ENCODE measurements around the gene SP6. TPM values are rescaled to one million over a fixed set of nuclear protein-coding genes. Genes with fewer than 3 reads are reported as not detected.

Gene SP6
- total and polyA plus RNA-seq, 7 donors = 0.04 to 0.27 (median 0.16) TPM; not detected in 4

- TF ChIP-seq CTCF (IDR thresholded peaks at IDR 0.05) = no peak
- ATAC-seq = no peak
- 43 to 47% (median 47%) methylated on average over 4 to 5 of the region's 5 CpGs for WGBS, 3 donors
- intact Hi-C loops (cut with DNase I) = no loop called here
- Histone ChIP-seq H3K9me3 (no peaks in the 10 kb centered on the region), H3K36me3 (ENCODE audit: insufficient read depth in 1 of 2, low read depth in 1 of 2) (no peaks in the 10 kb centered on the region), H3K4me3 (no peak overlapping the region), H3K27me3 (ENCODE audit: insufficient read depth in 3 of 3, low read length in 2 of 3) (peaks cover 0 to 7% (median 0%) of the 10 kb centered on the region in 3 donors), H3K27ac (no peak overlapping the region), H3K4me1 (no peaks in the 10 kb centered on the region)
- no peak for DNase-seq
Measured at GRCh38 chr17:47884427-47884740, 33.4 kb upstream of the SP6 start.

GRCh38 chr17:47883589-47884426 lies 32.8 kb upstream of the SP6 start:
- Histone ChIP-seq H3K27ac (no peak overlapping the region), H3K4me3 (no peak overlapping the region), H3K36me3 (ENCODE audit: insufficient read depth in 1 of 2, low read depth in 1 of 2) (no peaks in the 10 kb centered on the region), H3K4me1 (no peaks in the 10 kb centered on the region), H3K27me3 (ENCODE audit: insufficient read depth in 3 of 3, low read length in 2 of 3) (peaks cover 0 to 7% (median 0%) of the 10 kb centered on the region in 3 donors), H3K9me3 (no peaks in the 10 kb centered on the region)
- WGBS, 3 donors = 58 to 70% (median 59%) methylated on average over 7 to 9 of the region's 9 CpGs
- intact Hi-C loops (cut with DNase I) = no loop called here
- no peak for DNase-seq
- no peak for TF ChIP-seq CTCF (IDR thresholded peaks at IDR 0.05)
- no peak for ATAC-seq

GRCh38 chr17:47882695-47883588 lies 32.0 kb upstream of the SP6 start:
- WGBS, 3 donors = 74 to 87% (median 81%) methylated on average over 9 of the region's 9 CpGs
- Histone ChIP-seq H3K27ac (no peak overlapping the region), H3K27me3 (ENCODE audit: insufficient read depth in 3 of 3, low read length in 2 of 3) (peaks cover 0 to 11% (median 0%) of the 10 kb centered on the region in 3 donors), H3K9me3 (no peaks in the 10 kb centered on the region), H3K4me3 (no peak overlapping the region), H3K4me1 (no peaks in the 10 kb centered on the region), H3K36me3 (ENCODE audit: insufficient read depth in 1 of 2, low read depth in 1 of 2) (no peaks in the 10 kb centered on the region)
- intact Hi-C loops (cut with DNase I) = no loop called here
- DNase-seq (no peak), ATAC-seq (peak in 1 of 4 donors; percentile 8)
- TF ChIP-seq CTCF (IDR thresholded peaks at IDR 0.05) = no peak

- intact Hi-C loops (cut with DNase I) = no loop called here
- no peaks in the 10 kb centered on the region for H3K36me3 ChIP-seq (ENCODE audit: insufficient read depth in 1 of 2, low read depth in 1 of 2)
- peaks cover 0 to 16% (median 0%) of the 10 kb centered on the region in 3 donors for H3K27me3 ChIP-seq (ENCODE audit: insufficient read depth in 3 of 3, low read length in 2 of 3)
- no peaks in the 10 kb centered on the region for H3K4me1 ChIP-seq
- no peak for TF ChIP-seq CTCF (IDR thresholded peaks at IDR 0.05)
- peak overlapping the region; percentile 15 for H3K4me3 ChIP-seq
- ATAC-seq (peak in 1 of 4 donors; percentile 27), DNase-seq (no peak)
- no peak overlapping the region for H3K27ac ChIP-seq
- 9 to 12% (median 11%) methylated on average over 7 of the region's 7 CpGs for WGBS, 3 donors
- H3K9me3 ChIP-seq = no peaks in the 10 kb centered on the region
Measured at GRCh38 chr17:47882247-47882646, 31.3 kb upstream of the SP6 start.
